Mesodermal cell (in vitro differentiated cells): ENCODE measurements around the gene IP6K3.

ENCODE experiments used
- H3K27ac ChIP-seq: 2 replicates; pipeline ENCODE4 v1.7.0; 2013; ENCODE audit warnings: mild to moderate bottlenecking, low read depth, low read length, moderate library complexity; ENCODE audit not compliant: severe bottlenecking
- H3K36me3 ChIP-seq: 2 replicates; pipeline ENCODE4 v1.7.1; 2013; ENCODE audit warnings: mild to moderate bottlenecking, low read length, moderate library complexity; ENCODE audit not compliant: control insufficient read depth, insufficient read depth
- H3K4me1 ChIP-seq: one replicate; pipeline ENCODE4 v1.7.1; 2013; ENCODE audit warnings: mild to moderate bottlenecking, low read length; ENCODE audit not compliant: insufficient read depth, control insufficient read depth, poor library complexity, severe bottlenecking
- H3K4me3 ChIP-seq: 2 replicates; pipeline ENCODE4 v1.7.0; 2013; ENCODE audit warnings: low read length, control low read depth, mild to moderate bottlenecking; ENCODE audit not compliant: insufficient read depth, poor library complexity, severe bottlenecking; ENCODE audit errors: extremely low read depth
- H3K9me3 ChIP-seq: 2 replicates; pipeline ENCODE4 v1.7.1; 2013; ENCODE audit warnings: mild to moderate bottlenecking, low read length, moderate library complexity; ENCODE audit not compliant: control insufficient read depth
- WGBS, 2 experiments: methylation state at CpG; one replicate each; pipeline ENCODE4 v1.1.5; 2013; ENCODE audit warnings: missing lambda C conversion rate in 2 of 2; ENCODE audit not compliant: insufficient coverage in 2 of 2; 5-methylcytosine and 5-hydroxymethylcytosine counted together

Gene IP6K3

GRCh38 chr6:33776764-33777163, 30.1 kb upstream of the IP6K3 start:
- Histone ChIP-seq H3K4me1 (peaks cover 53% of the 10 kb centered on the region), H3K9me3 (no peaks in the 10 kb centered on the region), H3K36me3 (peaks cover 87% of the 10 kb centered on the region), H3K27ac (no peak overlapping the region), H3K4me3 (no peak overlapping the region)
- WGBS, 2 experiments = 99% methylated on average over 10 to 12 of the region's 13 CpGs

GRCh38 chr6:33776186-33776585, 29.5 kb upstream of the IP6K3 start:
- Histone ChIP-seq H3K4me3 (no peak overlapping the region), H3K36me3 (peaks cover 85% of the 10 kb centered on the region)
- 98 to 100% methylated on average over 4 of the region's 4 CpGs for WGBS, 2 experiments

DNA sequence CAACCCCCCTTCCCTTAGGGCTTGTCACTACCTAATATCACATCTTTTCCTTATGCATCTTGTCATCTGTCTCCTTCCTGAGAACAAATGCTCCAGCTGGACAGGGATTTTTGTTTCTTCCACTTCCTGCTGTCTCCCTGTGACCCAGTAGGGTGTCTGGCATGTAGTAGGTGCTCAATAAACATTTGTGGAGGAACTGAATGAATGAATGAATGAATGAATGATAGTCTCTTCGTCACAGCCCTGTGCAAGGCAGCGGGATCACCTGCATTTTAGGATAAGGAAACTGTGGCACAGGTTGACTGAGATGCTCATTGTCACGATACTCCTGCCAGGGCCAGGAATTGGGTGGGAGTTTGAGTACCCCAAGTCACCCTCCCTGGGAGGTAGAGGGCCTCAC, 28.1 kb upstream of the IP6K3 start:
- 96 to 100% methylated on average over 2 to 3 of the region's 3 CpGs for WGBS, 2 experiments
- Histone ChIP-seq H3K4me1 (peaks cover 49% of the 10 kb centered on the region), H3K27ac (no peak overlapping the region), H3K4me3 (no peak overlapping the region), H3K36me3 (peaks cover 72% of the 10 kb centered on the region), H3K9me3 (no peaks in the 10 kb centered on the region)

More at GRCh38 chr6:33776186-33776585, 29.5 kb upstream of the IP6K3 start:
- H3K9me3 ChIP-seq = no peaks in the 10 kb centered on the region
- peaks cover 49% of the 10 kb centered on the region for H3K4me1 ChIP-seq
- H3K27ac ChIP-seq = no peak overlapping the region

- Histone ChIP-seq H3K9me3 (no peaks in the 10 kb centered on the region), H3K4me1 (peaks cover 48% of the 10 kb centered on the region), H3K36me3 (peaks cover 54% of the 10 kb centered on the region), H3K27ac (no peak overlapping the region), H3K4me3 (no peak overlapping the region)
- 87 to 97% methylated on average over 5 of the region's 6 CpGs for WGBS, 2 experiments
Measured at GRCh38 chr6:33772902-33773472, 26.3 kb upstream of the IP6K3 start.

- H3K4me3 ChIP-seq = no peak overlapping the region
- peaks cover 47% of the 10 kb centered on the region for H3K36me3 ChIP-seq
- H3K4me1 ChIP-seq = peaks cover 48% of the 10 kb centered on the region
- H3K9me3 ChIP-seq = no peaks in the 10 kb centered on the region
- 80 to 86% methylated on average over 21 to 24 of the region's 24 CpGs for WGBS, 2 experiments
- peak overlapping the region; percentile 55 for H3K27ac ChIP-seq
Measured at GRCh38 chr6:33772082-33772830, 25.6 kb upstream of the IP6K3 start.

GRCh38 chr6:33771146-33772081, 24.7 kb upstream of the IP6K3 start:
- H3K4me3 ChIP-seq = no peak overlapping the region
- peaks cover 39% of the 10 kb centered on the region for H3K36me3 ChIP-seq
- peak overlapping the region; percentile 55 for H3K27ac ChIP-seq
- WGBS, 2 experiments = 11 to 16% methylated on average over 41 to 46 of the region's 47 CpGs
- peaks cover 48% of the 10 kb centered on the region for H3K4me1 ChIP-seq
- no peaks in the 10 kb centered on the region for H3K9me3 ChIP-seq

GRCh38 chr6:33770833-33771145, 24.1 kb upstream of the IP6K3 start:
- Histone ChIP-seq H3K9me3 (no peaks in the 10 kb centered on the region), H3K4me1 (peaks cover 48% of the 10 kb centered on the region)
- 76 to 83% methylated on average over 1 to 3 of the region's 3 CpGs for WGBS, 2 experiments

DNA sequence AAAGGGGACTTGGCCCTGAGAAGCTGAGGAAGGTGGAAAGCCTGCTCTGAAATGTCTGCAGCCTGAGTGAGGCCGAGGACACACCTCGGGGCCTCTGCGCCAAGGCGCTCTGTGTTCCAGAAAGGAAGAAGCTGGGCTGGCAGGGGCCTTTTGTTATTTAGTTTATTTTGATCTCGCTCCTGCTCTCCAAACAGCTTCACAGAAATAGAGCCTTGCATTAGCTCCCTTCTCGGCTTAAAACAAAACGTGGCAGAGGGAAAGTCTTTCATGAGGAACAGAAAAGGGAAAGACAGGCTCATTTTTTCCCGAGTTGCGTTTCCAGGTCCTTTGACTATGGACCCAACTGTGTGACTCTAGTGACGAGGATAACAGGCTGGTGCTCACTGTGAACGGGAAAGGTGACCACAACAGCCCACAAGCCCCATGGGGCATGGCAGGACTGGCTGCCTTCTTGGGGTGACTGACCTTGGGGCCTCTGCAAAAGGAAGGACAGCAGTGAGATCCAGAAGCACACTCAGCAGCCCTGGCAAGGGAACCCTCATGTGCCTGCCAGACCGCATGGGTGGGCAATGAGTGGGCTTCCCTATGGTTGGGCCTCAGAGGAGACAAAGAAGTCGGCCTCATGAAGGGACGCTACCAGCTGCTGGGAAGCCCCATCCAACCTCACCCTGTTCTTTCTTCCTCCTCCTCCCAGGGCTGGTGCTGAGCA, 23.6 kb upstream of the IP6K3 start:
- peak overlapping the region; percentile 55 for H3K27ac ChIP-seq
- H3K4me3 ChIP-seq = no peak overlapping the region
- H3K9me3 ChIP-seq = no peaks in the 10 kb centered on the region
- WGBS, 2 experiments = 69 to 73% methylated on average over 9 to 10 of the region's 14 CpGs
- peaks cover 48% of the 10 kb centered on the region for H3K4me1 ChIP-seq
- peaks cover 27% of the 10 kb centered on the region for H3K36me3 ChIP-seq

More at GRCh38 chr6:33770833-33771145, 24.1 kb upstream of the IP6K3 start:
- H3K36me3 ChIP-seq = peaks cover 32% of the 10 kb centered on the region
- H3K4me3 ChIP-seq = no peak overlapping the region
- H3K27ac ChIP-seq = peak overlapping the region; percentile 55

GRCh38 chr6:33769248-33769821, 22.6 kb upstream of the IP6K3 start:
- WGBS, 2 experiments = 96 to 100% methylated on average over 2 to 8 of the region's 10 CpGs
- H3K36me3 ChIP-seq = peaks cover 18% of the 10 kb centered on the region
- H3K4me3 ChIP-seq = no peak overlapping the region
- H3K27ac ChIP-seq = no peak overlapping the region
- H3K9me3 ChIP-seq = no peaks in the 10 kb centered on the region
- H3K4me1 ChIP-seq = peaks cover 48% of the 10 kb centered on the region

GRCh38 chr6:33768644-33769120, 22.0 kb upstream of the IP6K3 start:
- H3K4me3 ChIP-seq = no peak overlapping the region
- H3K36me3 ChIP-seq = peaks cover 14% of the 10 kb centered on the region
- WGBS, 2 experiments = 41 to 44% methylated on average over 6 of the region's 7 CpGs
- no peak overlapping the region for H3K27ac ChIP-seq
- peaks cover 45% of the 10 kb centered on the region for H3K4me1 ChIP-seq
- no peaks in the 10 kb centered on the region for H3K9me3 ChIP-seq
